ENCODE data around the gene MICAL3.

- TF ChIP-seq, protein P1, sequence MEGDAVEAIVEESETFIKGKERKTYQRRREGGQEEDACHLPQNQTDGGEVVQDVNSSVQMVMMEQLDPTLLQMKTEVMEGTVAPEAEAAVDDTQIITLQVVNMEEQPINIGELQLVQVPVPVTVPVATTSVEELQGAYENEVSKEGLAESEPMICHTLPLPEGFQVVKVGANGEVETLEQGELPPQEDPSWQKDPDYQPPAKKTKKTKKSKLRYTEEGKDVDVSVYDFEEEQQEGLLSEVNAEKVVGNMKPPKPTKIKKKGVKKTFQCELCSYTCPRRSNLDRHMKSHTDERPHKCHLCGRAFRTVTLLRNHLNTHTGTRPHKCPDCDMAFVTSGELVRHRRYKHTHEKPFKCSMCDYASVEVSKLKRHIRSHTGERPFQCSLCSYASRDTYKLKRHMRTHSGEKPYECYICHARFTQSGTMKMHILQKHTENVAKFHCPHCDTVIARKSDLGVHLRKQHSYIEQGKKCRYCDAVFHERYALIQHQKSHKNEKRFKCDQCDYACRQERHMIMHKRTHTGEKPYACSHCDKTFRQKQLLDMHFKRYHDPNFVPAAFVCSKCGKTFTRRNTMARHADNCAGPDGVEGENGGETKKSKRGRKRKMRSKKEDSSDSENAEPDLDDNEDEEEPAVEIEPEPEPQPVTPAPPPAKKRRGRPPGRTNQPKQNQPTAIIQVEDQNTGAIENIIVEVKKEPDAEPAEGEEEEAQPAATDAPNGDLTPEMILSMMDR (IDR thresholded peaks at IDR 0.05), result no peak
- TF ChIP-seq ZFX (IDR thresholded peaks at IDR 0.05; ENCODE audit: borderline replicate concordance), result no peak
Observed at GRCh38 chr22:18059991-18060390, 35.6 kb upstream of the MICAL3 start.
